GM18505 (cell line): ENCODE results near the gene GLG1.

Experiments
- ATAC-seq: cut with Tn5 transposase; IDR thresholded peaks from one replicate; pipeline ENCODE4 v1.9.1; 2021; ENCODE audit not compliant: unreplicated experiment
- POLR2A ChIP-seq: IDR thresholded peaks from 4 replicates; pipeline ENCODE4 v1.6.1; 2011; ENCODE audit warnings: borderline replicate concordance; ENCODE audit not compliant: insufficient read depth, insufficient read length; ENCODE audit errors: extremely low read depth

The GLG1 gene

DNA sequence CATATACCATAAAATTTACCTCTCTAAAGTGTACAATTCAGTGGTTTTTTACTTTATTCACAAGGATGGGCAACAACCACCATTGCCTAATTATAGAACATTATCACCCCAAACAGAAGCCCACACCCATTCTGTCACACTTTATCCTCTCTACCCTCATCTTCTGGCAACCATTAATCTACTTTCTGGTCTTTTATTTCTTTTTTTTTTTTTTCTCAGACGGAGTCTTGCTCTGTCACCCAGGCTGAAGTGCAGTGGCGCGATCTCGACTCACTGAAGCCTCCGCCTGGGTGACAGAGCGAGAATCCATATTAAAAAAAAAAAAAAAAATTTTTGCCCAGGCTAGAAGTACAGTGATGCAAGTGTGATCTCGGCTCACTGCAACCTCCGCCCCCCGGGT, 95.0 kb downstream of the GLG1 start:
- TF ChIP-seq POLR2A, result no peak
- ATAC-seq, result no peak

DNA sequence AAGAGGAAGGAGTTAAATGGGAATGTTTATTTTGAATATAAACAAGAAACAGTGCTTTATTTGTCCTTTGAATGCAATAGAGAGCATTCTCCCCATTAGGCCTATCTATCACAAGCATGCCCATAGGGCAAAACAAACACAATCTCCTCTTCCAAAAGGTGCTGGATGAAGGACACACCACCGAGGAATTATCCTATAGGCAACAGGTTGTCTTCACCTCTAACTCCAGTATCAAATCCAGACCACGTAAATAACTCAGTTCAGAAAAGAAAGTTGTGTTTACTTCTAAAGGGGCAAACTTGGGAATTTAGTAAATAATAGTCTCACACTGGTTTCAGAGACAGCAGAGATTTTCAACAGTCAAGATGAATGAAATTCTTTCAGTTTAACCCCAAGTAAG, 101.9 kb downstream of the GLG1 start:
- no peak for TF ChIP-seq POLR2A
- ATAC-seq, result no peak

DNA sequence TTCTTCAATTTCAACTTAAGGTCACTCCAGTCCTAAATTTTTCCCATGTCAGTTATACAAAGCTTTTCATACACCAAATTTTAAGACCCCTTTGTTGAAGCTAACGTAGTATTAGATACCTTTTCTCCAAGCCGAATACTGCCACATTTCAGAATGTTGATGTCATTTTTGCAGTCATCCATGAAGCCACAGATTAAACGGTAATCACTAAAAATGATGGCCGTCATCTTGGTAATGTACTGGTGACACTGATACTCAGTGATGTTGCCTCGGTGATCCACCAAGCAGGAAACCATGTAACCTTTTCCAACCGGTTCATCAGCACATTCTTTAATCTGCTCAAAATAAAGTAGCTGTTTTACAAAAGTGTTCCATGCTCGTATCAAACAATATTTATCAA, 103.5 kb downstream of the GLG1 start:
- no peak for TF ChIP-seq POLR2A
- no peak for ATAC-seq

DNA sequence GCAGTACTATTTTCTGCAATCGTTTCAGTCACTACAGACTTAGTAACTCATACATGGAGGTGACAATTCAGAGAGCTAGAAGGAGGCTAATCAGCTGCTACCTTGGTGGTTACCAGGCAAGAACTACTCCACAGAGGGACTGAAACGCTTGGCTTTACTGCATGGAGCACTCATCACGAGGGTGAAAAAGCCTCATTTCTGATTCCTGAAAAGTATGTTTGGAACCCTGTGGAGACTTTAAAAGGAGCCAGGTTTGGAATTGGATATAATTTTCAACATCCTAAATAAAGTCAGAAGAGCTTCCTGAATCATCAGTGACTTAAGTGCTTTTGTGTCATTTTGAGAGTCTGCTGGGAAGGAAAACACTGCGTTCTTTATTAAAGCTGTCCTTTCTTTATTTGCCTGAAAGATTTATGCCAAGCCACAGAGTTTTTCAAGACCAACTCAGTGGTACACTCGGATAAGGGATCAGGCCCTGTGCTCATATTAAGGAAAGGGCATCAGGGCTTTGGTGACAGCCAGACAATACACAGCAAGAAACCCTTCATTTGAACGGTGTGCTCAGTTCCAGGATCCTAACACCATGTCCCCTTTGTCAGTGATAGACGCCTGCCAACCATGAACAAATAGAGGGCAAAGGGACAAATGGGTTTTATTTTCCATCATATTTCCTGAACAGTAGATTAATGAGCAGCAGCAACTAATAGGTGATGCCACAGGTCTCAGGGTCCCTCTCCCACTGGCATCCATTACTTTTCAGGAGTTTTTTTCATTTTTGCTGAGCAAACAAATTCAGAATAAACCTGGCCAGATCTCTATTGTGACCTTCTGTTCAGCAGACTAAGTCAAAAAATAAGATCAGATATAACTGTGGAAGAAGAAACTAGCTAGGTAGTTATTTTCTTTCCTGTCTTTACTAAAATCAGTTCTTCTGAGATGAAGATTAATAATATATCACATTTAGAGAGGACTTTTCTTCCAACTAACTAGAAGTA, 105.1 kb downstream of the GLG1 start:
- no peak for ATAC-seq
- TF ChIP-seq POLR2A, result no peak

DNA sequence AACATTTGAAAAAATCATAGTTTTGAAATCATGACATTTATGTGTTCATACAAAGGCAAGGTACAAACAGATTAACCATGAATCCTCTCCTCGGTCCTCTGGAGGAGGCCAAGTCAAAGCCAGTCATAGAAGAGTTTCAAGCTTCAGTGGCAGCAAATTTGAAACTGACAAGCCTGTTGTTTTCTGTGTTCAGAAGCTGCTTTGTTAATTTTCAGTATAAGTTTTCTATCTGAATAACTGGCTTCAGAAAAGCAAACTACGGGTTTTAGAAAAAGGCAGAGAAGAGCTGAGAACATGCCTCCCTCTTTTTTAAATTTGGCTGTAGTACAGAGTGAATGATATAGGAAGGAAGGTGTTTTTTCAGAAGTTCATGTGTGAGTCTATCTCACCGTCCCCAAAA, 106.0 kb downstream of the GLG1 start:
- no peak for TF ChIP-seq POLR2A
- ATAC-seq, result no peak

DNA sequence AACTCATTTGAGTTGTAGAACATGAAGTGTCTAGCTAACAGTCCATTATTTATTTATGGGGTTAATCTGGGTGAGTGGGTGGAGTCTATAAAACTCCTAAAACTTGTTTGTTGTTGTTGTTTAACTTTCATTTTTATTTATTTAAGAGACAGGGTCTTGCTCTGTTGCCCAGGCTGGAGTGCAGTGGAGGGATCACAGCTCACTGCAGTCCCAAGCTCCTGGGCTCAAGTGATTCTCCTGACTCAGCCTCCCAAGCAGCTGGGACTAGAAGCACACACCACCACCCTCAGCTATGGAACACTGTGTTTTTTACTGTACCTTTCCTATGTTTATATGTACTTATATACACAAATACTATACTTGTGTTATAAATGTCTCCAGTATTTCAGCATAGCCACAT, 107.8 kb downstream of the GLG1 start:
- ATAC-seq, result no peak
- no peak for TF ChIP-seq POLR2A

DNA sequence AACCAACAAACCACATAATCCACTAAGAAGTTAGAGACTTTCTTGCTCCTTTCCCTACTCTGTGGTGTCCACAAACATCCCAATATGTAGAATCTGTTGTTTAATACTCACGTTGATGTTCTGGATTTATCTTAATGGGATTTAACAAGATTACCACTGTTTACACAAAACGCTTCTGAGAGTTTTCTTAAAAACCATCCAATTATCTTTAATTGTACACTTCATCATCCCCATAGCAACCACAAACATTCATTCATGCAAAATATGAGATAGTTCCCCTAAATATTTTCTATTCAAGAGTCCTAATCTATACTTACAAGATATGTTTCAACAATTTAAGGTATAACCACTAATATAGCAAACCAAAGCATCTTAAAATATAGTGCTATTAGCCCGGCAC, 109.2 kb downstream of the GLG1 start:
- no peak for ATAC-seq
- no peak for TF ChIP-seq POLR2A

DNA sequence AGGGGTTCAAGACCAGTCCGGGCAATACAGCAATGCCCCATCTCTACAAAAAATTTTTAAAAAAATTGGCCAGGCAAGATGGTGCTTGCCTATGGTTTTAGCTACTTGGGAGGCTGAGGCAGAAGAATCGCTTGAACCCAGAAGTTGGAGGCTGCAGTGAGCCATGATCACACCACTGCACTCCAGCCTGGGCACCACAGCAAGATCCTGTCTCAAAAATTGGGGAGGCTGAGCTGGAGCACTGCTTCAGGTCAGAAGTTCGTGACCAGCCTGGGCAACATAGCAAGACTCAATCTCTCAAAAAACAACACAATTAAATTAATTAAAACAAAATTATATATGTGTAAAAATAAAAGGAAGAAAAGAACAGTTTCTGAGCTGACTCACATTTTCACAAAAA, 110.9 kb downstream of the GLG1 start:
- no peak for ATAC-seq
- TF ChIP-seq POLR2A, result no peak

DNA sequence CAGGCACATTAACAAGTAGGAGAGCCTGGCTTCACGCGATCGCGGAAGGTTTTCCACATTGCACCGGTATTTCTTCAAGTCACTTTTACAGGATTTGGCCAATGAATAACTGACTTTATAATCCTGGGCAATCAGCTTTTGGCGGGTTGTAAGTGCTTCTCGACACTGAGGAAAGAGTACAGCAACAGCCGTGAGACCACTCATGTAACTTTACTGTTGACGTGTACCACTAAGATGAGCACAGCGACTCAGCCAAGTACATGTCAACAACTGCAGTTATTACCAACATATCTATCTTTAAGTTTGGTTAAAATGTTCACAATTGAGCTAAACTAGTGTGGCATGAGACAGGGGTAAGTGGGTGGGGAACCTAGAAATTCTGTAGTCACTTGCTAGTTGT, 113.9 kb downstream of the GLG1 start:
- TF ChIP-seq POLR2A, result no peak

DNA sequence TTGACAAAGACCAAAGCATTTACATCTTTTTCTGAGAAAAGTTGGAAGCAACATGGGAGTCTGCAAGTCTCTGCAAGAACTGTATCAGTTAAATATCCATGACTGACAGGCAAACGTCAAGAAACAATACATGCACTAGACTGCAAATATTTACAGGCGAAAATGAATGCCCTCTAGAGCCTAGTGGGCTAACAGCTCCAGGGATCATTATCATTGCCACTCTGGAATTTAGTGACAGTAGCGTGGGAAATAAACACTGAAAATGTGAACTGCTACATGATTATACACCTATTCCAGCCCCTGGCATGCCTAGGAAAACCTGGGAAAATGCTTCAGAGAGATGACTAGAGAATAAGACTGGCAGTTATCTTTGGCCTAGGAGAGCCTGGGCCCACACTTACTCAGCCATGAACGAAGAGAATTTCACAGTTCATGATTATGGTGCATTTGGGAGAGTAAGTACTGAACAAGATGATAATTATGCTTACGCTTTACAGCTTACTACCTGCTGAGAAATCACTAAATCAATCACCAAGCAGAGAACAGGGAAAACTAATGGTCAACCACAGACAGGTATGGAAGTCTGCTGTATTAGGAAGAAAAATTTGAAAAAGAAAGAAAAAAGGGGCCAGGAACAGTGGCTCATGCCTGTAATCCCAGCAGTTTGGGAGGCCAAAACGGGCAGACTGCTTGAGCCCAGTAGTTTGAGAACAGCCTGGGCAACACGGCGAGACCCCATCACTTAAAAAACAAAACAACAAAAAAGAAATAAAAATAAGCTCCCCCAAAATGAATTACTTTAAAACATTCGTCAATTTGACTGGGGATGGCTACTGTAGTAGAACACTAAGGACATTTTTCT, 119.0 kb downstream of the GLG1 start:
- no peak for TF ChIP-seq POLR2A
- ATAC-seq, result no peak

More for the DNA sequence above, 113.9 kb downstream of the GLG1 start:
- ATAC-seq, result no peak

DNA sequence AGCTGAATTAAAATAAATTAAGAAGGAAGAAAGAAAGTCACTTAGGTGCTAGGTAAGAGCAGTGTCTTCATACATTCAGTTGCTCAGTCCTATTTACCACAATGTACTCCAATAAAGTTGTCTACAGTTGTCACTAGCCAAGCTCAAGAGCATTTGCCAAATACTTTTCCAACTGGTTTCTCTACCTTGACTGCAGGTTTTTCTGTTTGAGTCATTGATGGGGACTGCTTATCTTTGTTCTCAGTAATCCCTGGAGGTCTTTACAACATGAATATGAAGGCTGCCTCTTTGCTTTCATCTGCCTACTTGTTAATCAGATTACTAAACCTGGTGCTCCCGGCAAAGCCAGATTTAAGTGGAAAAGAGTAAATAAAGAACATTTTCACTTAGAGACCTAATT, 121.0 kb downstream of the GLG1 start:
- TF ChIP-seq POLR2A, result no peak
- no peak for ATAC-seq

DNA sequence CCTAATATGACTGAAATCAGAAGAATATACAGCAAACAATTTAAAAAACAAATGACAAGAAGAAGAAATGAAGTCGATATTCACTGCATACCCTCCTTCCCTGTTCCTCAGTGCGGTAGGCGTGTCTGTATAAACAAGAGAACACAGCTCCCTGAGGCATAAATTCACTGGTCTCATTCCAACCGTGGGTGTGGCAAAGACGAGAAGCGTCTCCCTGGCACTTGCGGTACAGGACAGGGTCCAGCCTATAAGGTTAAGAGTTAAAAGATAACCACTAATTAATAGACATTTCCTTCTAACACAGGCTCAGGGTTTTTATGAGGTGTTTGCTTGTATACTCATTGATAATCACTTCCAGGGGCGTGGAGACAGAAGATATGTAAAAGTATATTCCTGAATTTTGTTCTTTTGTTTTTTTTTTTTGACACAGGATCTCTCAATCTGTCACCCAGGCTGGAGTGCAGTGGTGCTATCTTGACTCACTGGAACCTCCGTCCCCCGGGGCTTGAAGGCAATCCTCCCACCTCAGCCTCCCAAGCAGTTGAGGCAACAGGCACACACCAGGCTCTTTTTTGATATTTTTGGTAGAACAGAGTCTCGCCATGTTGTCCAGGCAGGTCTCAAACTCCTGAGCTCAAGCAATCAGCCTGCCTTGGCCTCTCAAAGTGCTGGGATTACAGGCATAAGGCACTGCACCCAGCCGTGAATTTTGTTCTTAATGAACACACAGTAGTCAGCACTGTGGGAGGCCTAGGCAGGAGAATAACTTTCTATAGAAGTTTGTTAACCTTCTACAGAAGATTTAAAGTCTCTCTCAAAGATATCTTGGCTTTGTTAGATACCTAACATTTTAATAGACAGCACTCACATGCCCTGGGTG, 126.5 kb downstream of the GLG1 start:
- no peak for ATAC-seq
- no peak for TF ChIP-seq POLR2A

DNA sequence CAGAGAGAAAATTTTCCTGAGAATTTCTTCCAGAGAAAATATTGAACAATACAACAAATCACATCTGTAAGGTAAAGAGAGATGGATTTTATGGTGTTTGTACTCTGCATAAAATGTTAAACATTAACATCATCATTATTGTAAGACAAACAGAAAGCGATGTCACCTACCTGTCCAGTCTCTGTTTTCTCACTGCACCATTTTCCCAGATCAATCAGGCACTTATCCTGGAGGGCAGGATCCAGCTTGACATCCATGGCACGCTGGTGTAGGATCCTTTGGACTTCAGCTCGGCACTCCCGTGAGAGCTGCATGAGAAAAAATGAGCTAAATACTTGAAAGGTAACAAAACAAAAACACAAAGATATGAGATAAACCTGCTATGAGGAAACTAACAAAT, 129.7 kb downstream of the GLG1 start:
- ATAC-seq, result no peak
- no peak for TF ChIP-seq POLR2A
